ENCODE results near the gene FPR3.

Gene FPR3

GRCh38 chr19:51808333-51808986, 13.5 kb downstream of the FPR3 start:
- peak; percentile 8 for DNase-seq (ENCODE audit: extremely low read depth, low read depth)
- peak; percentile 22 for TF ChIP-seq CTCF (IDR thresholded peaks at IDR 0.05; ENCODE audit: low read depth, low read length)

- TF ChIP-seq CTCF (IDR thresholded peaks at IDR 0.05; ENCODE audit: low read depth, low read length), result no peak
- DNase-seq (ENCODE audit: extremely low read depth, low read depth), result no peak
These were observed 14.8 kb downstream of the FPR3 start for GRCh38 chr19:51809787-51810186.

- DNase-seq (ENCODE audit: extremely low read depth, low read depth), result no peak
- no peak for TF ChIP-seq CTCF (IDR thresholded peaks at IDR 0.05; ENCODE audit: low read depth, low read length)
These were observed 15.3 kb downstream of the FPR3 start for GRCh38 chr19:51810223-51810622.

DNA sequence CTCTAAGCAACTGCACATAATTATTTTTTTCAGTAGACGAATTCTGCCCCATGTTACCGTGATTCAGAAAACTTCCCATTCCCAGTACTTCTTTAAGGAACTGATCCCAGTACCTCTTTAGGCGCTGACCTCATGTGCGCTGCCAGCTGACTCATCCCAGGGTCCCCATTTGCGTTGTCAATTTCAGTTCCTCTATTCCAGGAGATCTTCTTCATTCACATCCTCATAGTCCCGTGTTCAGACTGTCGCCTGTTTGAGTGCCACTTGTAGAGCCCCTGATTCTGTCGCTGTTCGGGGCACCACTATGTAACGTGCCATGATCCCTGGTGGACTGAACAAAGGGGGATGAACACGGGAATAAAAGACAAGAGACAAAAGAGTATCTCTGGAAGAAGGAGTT, 16.4 kb downstream of the FPR3 start:
- DNase-seq (ENCODE audit: extremely low read depth, low read depth), result no peak
- TF ChIP-seq CTCF (IDR thresholded peaks at IDR 0.05; ENCODE audit: low read depth, low read length), result no peak

GRCh38 chr19:51815043-51815442, 20.1 kb downstream of the FPR3 start:
- TF ChIP-seq CTCF (IDR thresholded peaks at IDR 0.05; ENCODE audit: low read depth, low read length), result no peak
- DNase-seq (ENCODE audit: extremely low read depth, low read depth), result no peak

- DNase-seq (ENCODE audit: extremely low read depth, low read depth), result no peak
- TF ChIP-seq CTCF (IDR thresholded peaks at IDR 0.05; ENCODE audit: low read depth, low read length), result no peak
These were observed 21.8 kb downstream of the FPR3 start for GRCh38 chr19:51816711-51817110.

- no peak for DNase-seq (ENCODE audit: extremely low read depth, low read depth)
- TF ChIP-seq CTCF (IDR thresholded peaks at IDR 0.05; ENCODE audit: low read depth, low read length), result no peak
These were observed 25.1 kb downstream of the FPR3 start for GRCh38 chr19:51820011-51820410.
